Measurements from ENCODE around the gene LRRC31.

- TF ChIP-seq EZH2 (IDR thresholded peaks at IDR 0.05) (no peak), POLR2AphosphoS5 (IDR thresholded peaks at IDR 0.05; ENCODE audit: borderline replicate concordance, low read depth, low read length) (no peak)
These were observed 35.7 kb upstream of the LRRC31 start for GRCh38 chr3:169905404-169905803.
